GM18907 (cell line): ENCODE results near the gene FKBP9.
"Not testable (repeated sequence)": the region's sequence is repeated elsewhere in the genome, so short reads cannot be mapped to it uniquely, and the experiment has no call there.

Experiments
- ATAC-seq: cut with Tn5 transposase; IDR thresholded peaks from one replicate; pipeline ENCODE4 v1.9.1; 2021; ENCODE audit warnings: mild to moderate bottlenecking, moderate library complexity; ENCODE audit not compliant: unreplicated experiment

FKBP9 gene

GRCh38 chr7:32957326-32958045 lies at the start of gene FKBP9:
FKBP9 (plus strand) TSS chr7:32957440; CDS start chr7:32957574, 134 bp downstream.
- ATAC-seq = peak; percentile 84

- ATAC-seq = no peak
Measured at GRCh38 chr7:32910195-32910594, 47.0 kb upstream of the FKBP9 start.

- ATAC-seq = no peak
Measured at GRCh38 chr7:32914184-32914583, 43.1 kb upstream of the FKBP9 start.

- ATAC-seq = no peak
Measured at GRCh38 chr7:32915041-32915536, 42.2 kb upstream of the FKBP9 start.

- ATAC-seq = no peak
Measured at GRCh38 chr7:32916006-32916405, 41.2 kb upstream of the FKBP9 start.

GRCh38 chr7:32916994-32917393 lies 40.2 kb upstream of the FKBP9 start:
- not testable (repeated sequence) for ATAC-seq

- no peak for ATAC-seq
Measured at GRCh38 chr7:32921896-32922295, 35.3 kb upstream of the FKBP9 start.

GRCh38 chr7:32928785-32929298 lies 28.4 kb upstream of the FKBP9 start:
- ATAC-seq = no peak

- ATAC-seq = no peak
Measured at GRCh38 chr7:32929430-32930143, 27.7 kb upstream of the FKBP9 start.

GRCh38 chr7:32930378-32930777 lies 26.9 kb upstream of the FKBP9 start:
- no peak for ATAC-seq

GRCh38 chr7:32935558-32935957 lies 21.7 kb upstream of the FKBP9 start:
- no peak for ATAC-seq

- no peak for ATAC-seq
Measured at GRCh38 chr7:32936689-32937088, 20.6 kb upstream of the FKBP9 start.

- ATAC-seq = no peak
Measured at GRCh38 chr7:32937344-32938174, 19.7 kb upstream of the FKBP9 start.

- no peak for ATAC-seq
Measured at GRCh38 chr7:32941181-32941580, 16.1 kb upstream of the FKBP9 start.

- peak; percentile 53 for ATAC-seq
Measured at GRCh38 chr7:32941681-32942414, 15.4 kb upstream of the FKBP9 start.

- peak; percentile 85 for ATAC-seq
Measured at GRCh38 chr7:32942415-32943251, 14.6 kb upstream of the FKBP9 start.

- peak; percentile 17 for ATAC-seq
Measured at GRCh38 chr7:32943252-32944030, 13.8 kb upstream of the FKBP9 start.

- ATAC-seq = no peak
Measured at GRCh38 chr7:32947420-32947983, 9.7 kb upstream of the FKBP9 start.
